Muscle layer of duodenum (tissue), 2 donors: Measurements from ENCODE around the gene CHMP4B.

Source experiments
- H3K27ac ChIP-seq: one replicate; pipeline ENCODE4 v1.7.0; 2013; ENCODE audit warnings: mild to moderate bottlenecking, low read length
- H3K27me3 ChIP-seq: one replicate; pipeline ENCODE4 v1.7.0; 2013; ENCODE audit warnings: low read depth, mild to moderate bottlenecking, control low read depth, low read length
- H3K36me3 ChIP-seq, 2 donors: one replicate each; pipeline ENCODE4 v1.7.0; 2013; ENCODE audit warnings: low read length in 2 of 2, control low read depth in 1 of 2, mild to moderate bottlenecking in 1 of 2; ENCODE audit not compliant: insufficient read depth in 2 of 2, control insufficient read depth in 1 of 2
- H3K4me1 ChIP-seq, 2 donors: one replicate each; pipeline ENCODE4 v1.7.0; 2013; ENCODE audit warnings: low read length in 2 of 2, mild to moderate bottlenecking in 2 of 2, control low read depth in 1 of 2, moderate library complexity in 1 of 2; ENCODE audit not compliant: insufficient read depth in 2 of 2, control insufficient read depth in 1 of 2
- H3K4me3 ChIP-seq, 2 donors: one replicate each; pipeline ENCODE4 v1.7.0; 2013; ENCODE audit warnings: low read length in 2 of 2, low read depth in 1 of 2, mild to moderate bottlenecking in 1 of 2
- H3K9me3 ChIP-seq, 2 donors: one replicate each; pipeline ENCODE4 v1.7.0; 2013; ENCODE audit warnings: low read length in 2 of 2, control low read depth in 1 of 2, mild to moderate bottlenecking in 1 of 2; ENCODE audit not compliant: control insufficient read depth in 1 of 2
- donor health status: healthy.

CHMP4B gene

DNA sequence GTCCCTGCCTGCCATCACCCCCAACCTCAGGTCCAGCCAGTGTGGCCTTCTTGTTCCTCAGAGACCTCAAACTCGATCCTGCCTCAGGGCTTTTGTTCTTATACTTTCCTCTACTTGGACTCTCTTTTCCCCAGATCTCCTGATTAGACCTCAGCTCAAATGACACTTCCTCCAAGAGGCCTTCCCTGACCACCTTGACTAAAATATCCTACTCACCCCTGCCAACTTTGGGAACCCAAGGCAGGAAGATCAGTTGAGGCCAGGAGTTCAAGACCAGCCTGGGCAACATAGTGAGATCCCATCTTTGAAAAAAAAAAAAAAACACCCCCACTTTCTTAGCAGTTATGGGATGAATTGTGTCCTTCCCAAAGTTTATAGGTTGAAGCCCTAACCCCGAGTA is 73.5 kb downstream of the CHMP4B start:
- Histone ChIP-seq H3K27me3 (no peaks in the 10 kb centered on the region), H3K27ac (no peak overlapping the region), H3K36me3 (no peaks in the 10 kb centered on the region), H3K4me1 (no peaks in the 10 kb centered on the region), H3K4me3 (no peak overlapping the region), H3K9me3 (no peaks in the 10 kb centered on the region)

DNA sequence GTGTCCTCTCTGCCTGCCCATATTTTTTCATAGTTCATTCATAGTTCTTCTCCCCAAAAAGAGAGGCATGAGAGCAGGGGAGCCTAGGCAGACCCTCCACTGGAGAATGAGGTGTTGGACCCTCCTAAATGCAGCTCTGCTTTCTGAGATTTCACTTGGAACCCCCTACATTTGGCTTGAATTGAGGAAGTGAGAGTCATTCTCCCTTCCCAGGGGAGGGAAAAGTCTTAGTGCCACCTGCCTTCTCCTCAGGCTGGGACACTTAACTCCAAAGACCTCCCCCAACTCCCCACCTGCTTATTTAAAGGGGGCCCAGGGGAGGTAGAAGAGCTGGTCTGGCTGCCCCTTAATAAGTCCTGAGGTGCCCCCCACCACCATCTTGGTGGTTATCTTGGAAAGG is 78.2 kb downstream of the CHMP4B start:
- no peak overlapping the region for H3K27ac ChIP-seq
- no peaks in the 10 kb centered on the region for H3K4me1 ChIP-seq
- peaks cover 0 to 3% of the 10 kb centered on the region in 2 donors for H3K9me3 ChIP-seq
- H3K27me3 ChIP-seq, result no peaks in the 10 kb centered on the region
- H3K4me3 ChIP-seq, result no peak overlapping the region
- H3K36me3 ChIP-seq, result no peaks in the 10 kb centered on the region

DNA sequence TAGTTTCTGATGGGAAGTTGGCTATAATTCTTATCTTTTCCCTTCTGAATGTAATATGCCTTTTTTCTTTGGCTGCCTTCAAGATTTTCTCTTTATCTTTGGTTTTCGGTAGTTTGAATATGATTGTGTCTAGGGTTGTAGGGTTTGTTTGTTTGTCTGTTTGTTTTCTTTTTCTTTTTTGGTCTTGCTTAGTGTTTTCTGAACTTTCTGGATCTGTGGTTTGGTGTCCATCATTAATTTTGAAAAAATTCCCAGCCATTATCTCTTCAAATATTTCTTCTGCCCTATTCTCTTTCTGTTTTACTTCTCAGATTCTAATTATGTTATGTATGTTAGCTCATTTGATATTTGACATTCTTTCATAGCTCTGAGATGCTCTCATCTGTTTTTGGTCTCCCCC is 79.4 kb downstream of the CHMP4B start:
- Histone ChIP-seq H3K4me3 (no peak overlapping the region), H3K27me3 (no peaks in the 10 kb centered on the region), H3K9me3 (peaks cover 0 to 3% of the 10 kb centered on the region in 2 donors), H3K27ac (no peak overlapping the region), H3K36me3 (no peaks in the 10 kb centered on the region), H3K4me1 (no peaks in the 10 kb centered on the region)

DNA sequence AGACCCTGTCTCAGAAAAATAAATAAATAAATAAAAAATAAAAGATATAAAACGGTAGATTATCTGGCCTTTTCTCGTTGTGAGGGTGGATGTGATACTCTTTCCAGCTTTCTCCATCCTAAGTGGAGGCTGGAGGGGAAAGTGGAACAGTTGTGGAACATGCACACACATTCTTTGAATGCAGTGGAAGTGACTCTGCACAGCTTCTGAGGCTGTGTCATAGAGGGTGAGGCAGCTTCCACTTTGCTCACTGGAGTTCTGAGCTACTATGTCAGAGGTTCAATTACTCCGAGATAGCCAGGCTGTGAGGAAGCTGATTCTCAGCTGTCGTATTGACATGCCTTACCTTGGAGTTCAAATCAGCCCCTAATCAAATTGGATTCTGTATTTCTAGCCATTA is 82.2 kb downstream of the CHMP4B start:
- Histone ChIP-seq H3K4me3 (no peak overlapping the region), H3K27me3 (no peaks in the 10 kb centered on the region), H3K27ac (no peak overlapping the region), H3K4me1 (no peaks in the 10 kb centered on the region), H3K36me3 (no peaks in the 10 kb centered on the region), H3K9me3 (peaks cover 0 to 3% of the 10 kb centered on the region in 2 donors)

DNA sequence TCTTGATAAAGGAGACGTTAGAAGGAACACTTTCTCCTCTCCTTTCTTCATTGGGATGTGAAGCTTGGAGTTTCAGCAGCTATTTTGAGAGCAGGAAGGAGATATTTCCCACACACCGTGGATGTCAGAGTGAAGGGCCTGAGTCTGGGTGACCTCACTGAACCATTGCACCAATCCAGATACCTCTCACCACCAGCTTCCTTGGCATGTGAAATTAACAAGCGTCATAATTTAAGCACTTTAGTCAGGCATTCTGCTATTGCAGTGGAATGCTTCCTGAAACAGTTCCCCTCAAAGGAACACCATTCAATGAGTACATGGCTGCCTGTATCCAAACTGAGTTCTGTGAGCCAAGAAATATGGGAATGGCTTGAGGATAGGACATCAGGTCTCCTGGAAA is 83.7 kb downstream of the CHMP4B start:
- Histone ChIP-seq H3K27ac (no peak overlapping the region), H3K27me3 (no peaks in the 10 kb centered on the region), H3K4me1 (no peaks in the 10 kb centered on the region), H3K36me3 (no peaks in the 10 kb centered on the region), H3K4me3 (no peak overlapping the region), H3K9me3 (peaks cover 0 to 3% of the 10 kb centered on the region in 2 donors)

DNA sequence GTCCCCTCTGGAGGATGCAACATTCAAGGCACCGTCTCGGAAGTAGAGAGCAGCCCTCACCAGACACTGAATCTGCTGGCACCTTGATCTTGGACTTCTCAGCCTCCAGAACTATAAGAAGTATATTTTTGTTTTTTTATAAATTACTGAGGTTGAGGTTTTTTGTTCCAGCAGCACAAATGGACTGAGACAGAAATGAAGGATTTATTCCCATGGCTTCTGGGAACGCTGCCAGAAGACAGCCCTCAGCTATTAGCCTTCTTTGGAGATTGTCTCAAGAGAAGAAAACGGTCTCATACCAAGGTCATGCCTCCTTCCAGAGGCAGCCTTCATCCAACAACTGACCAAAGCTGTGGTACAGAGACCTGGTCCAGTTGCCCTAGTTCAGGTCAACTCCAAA is 85.4 kb downstream of the CHMP4B start:
- Histone ChIP-seq H3K36me3 (no peaks in the 10 kb centered on the region), H3K27ac (no peak overlapping the region), H3K4me1 (no peaks in the 10 kb centered on the region), H3K27me3 (no peaks in the 10 kb centered on the region), H3K9me3 (no peaks in the 10 kb centered on the region), H3K4me3 (no peak overlapping the region)

DNA sequence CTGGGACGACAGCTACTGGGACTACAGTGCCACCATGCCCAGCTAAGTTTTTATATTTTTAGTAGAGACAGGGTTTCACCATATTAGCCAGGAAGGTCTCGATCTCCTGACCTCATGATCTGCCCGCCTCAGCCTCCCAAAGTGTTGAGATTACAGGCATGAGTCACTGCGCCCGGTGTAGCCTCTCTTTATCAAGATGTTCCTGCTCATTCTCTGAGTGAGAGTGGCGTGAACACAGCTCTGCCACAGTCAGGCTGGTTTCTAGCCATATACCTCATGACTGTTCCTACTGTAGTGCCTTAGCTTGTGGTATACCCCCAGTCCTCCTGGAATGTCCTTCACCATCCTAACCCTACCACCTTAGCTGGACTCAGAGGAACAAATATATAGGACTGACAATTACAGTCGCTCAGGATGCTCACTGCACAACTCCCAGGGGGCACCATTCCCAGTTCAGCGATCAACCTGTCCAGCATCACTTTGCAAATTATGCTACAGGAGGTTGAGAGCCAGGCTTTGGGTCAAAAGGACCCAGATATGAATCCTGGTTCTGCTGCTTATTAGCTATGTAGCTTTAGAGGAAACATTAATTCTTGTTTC is 86.3 kb downstream of the CHMP4B start:
- H3K9me3 ChIP-seq, result no peaks in the 10 kb centered on the region
- H3K27me3 ChIP-seq, result no peaks in the 10 kb centered on the region
- H3K4me3 ChIP-seq, result no peak overlapping the region
- H3K27ac ChIP-seq, result no peak overlapping the region
- H3K36me3 ChIP-seq, result no peaks in the 10 kb centered on the region
- no peaks in the 10 kb centered on the region for H3K4me1 ChIP-seq

DNA sequence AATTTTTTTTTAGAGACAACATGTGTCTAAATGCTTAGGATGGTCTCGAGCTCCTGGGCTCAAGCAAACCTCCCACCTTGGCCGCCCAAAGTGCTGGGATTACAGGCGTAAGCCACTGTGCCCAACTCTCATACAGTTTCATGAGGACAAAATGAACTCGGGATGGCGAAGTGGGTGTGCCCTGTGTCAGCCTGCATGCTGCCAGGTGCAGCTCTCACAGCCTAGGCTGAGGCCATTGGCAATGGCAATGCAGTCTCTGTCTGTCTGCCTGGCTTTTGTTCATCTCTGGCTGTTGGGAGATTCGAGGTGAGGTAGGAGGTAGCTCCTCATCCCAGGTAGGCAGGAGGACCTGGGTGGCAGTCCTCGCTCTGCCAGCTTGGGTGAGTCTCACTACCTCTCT is 88.0 kb downstream of the CHMP4B start:
- Histone ChIP-seq H3K4me3 (no peak overlapping the region), H3K36me3 (no peaks in the 10 kb centered on the region), H3K9me3 (no peaks in the 10 kb centered on the region), H3K27ac (no peak overlapping the region), H3K27me3 (no peaks in the 10 kb centered on the region), H3K4me1 (no peaks in the 10 kb centered on the region)

DNA sequence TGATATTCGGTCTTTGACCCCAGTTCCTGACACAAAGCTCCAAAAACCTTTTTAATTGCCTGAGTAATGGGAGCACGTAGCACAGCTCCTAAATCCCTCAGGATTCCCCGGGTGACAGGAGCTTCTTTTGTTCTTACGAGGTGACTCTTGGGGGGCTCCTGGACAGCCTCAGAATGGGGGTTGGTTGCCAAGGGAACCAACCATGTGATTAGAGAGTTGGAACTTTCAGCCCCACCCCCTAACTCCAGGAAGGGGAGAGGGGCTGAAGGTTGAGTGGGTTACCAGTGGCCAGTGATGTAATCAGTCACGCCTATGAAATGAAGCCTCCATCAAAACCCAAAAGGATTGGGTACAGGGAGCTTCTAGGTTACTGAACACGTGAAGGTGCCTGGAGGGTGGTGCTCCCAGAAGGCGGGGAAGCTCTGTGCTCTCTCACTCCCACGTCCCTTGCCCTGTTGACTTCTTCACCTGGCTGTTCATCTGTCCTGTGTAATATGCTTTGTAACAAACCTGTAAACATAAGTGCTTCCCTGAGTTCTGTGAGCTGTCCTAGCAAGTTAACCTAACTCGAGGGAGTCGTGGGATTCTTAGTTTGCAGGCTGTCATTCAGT is 89.5 kb downstream of the CHMP4B start:
- H3K9me3 ChIP-seq, result no peaks in the 10 kb centered on the region
- H3K4me3 ChIP-seq, result no peak overlapping the region
- no peak overlapping the region for H3K27ac ChIP-seq
- H3K4me1 ChIP-seq, result no peaks in the 10 kb centered on the region
- H3K27me3 ChIP-seq, result no peaks in the 10 kb centered on the region
- no peaks in the 10 kb centered on the region for H3K36me3 ChIP-seq

DNA sequence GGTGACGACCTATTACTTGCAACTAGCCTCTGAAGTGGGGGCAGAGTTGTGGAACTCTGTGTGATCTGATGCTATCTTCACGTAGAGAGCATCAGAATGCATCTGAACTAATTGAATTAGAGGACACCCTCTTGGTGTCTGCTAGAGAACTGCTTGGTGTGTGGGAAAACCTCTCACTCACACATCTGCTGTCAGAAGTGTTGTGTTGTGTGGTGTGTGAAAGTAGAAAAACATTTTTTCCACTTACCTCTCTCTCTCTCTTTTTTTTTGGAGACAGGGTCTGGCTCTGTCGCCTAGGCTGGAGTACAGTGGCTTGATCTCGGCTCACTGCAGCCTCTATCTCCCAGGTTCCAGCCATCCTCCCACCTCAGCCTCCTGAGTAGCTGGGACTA is 90.0 kb downstream of the CHMP4B start:
- Histone ChIP-seq H3K9me3 (no peaks in the 10 kb centered on the region), H3K4me3 (no peak overlapping the region), H3K36me3 (no peaks in the 10 kb centered on the region), H3K4me1 (no peaks in the 10 kb centered on the region), H3K27me3 (no peaks in the 10 kb centered on the region), H3K27ac (no peak overlapping the region)

DNA sequence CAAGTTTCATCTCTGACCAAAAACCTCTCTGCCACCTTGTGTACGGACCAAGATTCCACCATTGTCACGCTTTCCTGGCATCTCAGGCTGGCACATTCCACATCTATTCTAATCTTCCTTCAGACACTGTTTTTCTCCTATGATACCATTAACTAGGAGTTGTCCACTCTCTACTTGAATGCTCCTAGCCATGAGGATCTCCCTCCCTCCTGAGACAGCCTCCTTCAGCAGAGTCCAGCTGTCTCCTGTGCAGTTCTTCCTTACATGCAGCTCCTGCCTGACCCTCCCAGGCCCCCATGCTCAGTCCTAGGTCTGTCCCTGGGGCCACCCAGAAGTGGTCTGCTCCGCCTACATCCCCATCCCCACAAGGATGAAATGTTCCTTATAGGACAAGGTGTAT is 90.9 kb downstream of the CHMP4B start:
- Histone ChIP-seq H3K27me3 (no peaks in the 10 kb centered on the region), H3K9me3 (no peaks in the 10 kb centered on the region), H3K36me3 (no peaks in the 10 kb centered on the region), H3K27ac (no peak overlapping the region), H3K4me1 (no peaks in the 10 kb centered on the region), H3K4me3 (no peak overlapping the region)
